NK-92 (cell line): ENCODE measurements around the gene ARSI.
"Not testable (repeated sequence)": the region's sequence is repeated elsewhere in the genome, so short reads cannot be mapped to it uniquely, and the experiment has no call there.

Experiments
- DNase-seq: peaks from one replicate; lab custom pipeline; 2025; ENCODE audit not compliant: unreplicated experiment; lab: John Stamatoyannopoulos, UW

ARSI gene

DNA sequence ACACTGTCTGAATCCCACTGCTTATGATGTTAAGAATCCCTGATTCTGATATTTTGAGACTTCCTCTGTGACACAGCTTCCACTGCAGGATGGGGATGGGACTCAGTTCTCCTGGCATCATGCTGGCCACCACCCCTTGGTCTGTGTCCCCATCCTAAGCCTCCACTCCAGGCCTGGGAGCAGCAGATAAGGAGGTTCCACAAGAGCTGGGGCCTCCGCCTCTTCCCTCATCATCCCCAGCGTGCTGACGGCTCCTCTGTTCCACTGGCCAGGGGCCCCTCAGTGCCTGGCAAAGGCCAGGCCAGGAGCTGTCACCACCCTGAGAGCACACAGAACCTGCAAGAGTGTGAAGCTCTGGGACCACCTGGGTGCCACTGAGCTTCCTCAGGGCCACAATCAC is 53.8 kb downstream of the ARSI start:
- DNase-seq = no peak

DNA sequence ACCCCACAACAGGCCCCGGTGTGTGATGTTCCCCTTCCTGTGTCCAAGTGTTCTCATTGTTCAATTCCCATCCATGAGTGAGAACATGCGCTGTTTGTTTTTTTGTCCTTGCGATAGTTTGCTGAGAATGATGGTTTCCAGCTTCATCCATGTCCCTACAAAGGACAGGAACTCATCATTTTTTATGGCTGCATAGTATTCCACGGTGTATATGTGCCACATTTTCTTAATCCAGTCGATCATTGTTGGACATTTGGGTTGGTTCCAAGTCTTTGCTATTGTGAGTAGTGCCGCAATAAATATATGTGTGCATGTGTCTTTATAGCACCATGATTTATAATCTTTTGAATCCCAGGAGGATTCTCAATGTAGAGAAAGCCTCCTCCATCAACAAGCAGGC is 54.2 kb downstream of the ARSI start:
- DNase-seq = not testable (repeated sequence)

DNA sequence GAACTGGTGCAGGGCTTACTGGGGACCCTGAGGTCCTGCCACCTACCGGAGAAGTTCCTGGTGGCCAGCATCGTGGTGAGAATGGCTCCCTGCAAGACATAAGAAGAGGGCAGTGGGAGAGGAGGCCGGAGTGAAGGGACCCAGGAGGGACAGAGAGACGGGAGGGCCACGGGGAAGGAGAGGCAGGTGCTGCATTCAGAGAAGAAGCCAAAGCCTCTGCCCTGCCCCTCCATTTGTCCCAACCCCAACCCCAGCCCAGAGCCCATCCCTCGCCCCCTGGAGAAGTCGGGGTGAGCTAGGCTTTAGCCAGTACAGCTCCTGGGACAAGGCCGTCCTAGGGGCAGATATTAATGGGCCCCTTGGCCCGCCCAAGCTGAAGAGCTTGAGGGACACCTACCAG is 55.0 kb downstream of the ARSI start:
- no peak for DNase-seq

- no peak for DNase-seq
These were observed 55.9 kb downstream of the ARSI start for GRCh38 chr5:150246835-150247234.

DNA sequence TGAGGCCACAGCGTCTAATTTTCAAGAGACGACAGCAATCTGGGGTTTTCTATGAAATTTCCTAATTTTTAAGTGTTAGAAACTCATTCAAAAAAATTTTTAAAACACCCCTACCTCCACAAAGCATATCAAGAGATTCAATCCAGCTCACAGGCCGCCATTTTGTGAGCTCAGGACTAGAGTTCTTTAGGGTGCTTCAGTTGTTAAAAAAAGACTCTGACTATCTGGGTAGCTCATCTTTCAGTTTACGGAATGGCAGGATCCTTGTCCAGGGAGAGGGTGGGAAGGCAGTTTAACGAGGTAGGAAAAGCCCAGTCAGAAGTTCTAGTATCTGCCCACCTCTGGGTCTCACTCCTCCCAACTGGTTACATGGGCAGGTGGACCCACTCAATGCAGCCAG is 56.3 kb downstream of the ARSI start:
- DNase-seq = no peak
